Measurements from ENCODE around the gene LRIG1.

The LRIG1 gene, protein sequence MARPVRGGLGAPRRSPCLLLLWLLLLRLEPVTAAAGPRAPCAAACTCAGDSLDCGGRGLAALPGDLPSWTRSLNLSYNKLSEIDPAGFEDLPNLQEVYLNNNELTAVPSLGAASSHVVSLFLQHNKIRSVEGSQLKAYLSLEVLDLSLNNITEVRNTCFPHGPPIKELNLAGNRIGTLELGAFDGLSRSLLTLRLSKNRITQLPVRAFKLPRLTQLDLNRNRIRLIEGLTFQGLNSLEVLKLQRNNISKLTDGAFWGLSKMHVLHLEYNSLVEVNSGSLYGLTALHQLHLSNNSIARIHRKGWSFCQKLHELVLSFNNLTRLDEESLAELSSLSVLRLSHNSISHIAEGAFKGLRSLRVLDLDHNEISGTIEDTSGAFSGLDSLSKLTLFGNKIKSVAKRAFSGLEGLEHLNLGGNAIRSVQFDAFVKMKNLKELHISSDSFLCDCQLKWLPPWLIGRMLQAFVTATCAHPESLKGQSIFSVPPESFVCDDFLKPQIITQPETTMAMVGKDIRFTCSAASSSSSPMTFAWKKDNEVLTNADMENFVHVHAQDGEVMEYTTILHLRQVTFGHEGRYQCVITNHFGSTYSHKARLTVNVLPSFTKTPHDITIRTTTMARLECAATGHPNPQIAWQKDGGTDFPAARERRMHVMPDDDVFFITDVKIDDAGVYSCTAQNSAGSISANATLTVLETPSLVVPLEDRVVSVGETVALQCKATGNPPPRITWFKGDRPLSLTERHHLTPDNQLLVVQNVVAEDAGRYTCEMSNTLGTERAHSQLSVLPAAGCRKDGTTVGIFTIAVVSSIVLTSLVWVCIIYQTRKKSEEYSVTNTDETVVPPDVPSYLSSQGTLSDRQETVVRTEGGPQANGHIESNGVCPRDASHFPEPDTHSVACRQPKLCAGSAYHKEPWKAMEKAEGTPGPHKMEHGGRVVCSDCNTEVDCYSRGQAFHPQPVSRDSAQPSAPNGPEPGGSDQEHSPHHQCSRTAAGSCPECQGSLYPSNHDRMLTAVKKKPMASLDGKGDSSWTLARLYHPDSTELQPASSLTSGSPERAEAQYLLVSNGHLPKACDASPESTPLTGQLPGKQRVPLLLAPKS

DNA sequence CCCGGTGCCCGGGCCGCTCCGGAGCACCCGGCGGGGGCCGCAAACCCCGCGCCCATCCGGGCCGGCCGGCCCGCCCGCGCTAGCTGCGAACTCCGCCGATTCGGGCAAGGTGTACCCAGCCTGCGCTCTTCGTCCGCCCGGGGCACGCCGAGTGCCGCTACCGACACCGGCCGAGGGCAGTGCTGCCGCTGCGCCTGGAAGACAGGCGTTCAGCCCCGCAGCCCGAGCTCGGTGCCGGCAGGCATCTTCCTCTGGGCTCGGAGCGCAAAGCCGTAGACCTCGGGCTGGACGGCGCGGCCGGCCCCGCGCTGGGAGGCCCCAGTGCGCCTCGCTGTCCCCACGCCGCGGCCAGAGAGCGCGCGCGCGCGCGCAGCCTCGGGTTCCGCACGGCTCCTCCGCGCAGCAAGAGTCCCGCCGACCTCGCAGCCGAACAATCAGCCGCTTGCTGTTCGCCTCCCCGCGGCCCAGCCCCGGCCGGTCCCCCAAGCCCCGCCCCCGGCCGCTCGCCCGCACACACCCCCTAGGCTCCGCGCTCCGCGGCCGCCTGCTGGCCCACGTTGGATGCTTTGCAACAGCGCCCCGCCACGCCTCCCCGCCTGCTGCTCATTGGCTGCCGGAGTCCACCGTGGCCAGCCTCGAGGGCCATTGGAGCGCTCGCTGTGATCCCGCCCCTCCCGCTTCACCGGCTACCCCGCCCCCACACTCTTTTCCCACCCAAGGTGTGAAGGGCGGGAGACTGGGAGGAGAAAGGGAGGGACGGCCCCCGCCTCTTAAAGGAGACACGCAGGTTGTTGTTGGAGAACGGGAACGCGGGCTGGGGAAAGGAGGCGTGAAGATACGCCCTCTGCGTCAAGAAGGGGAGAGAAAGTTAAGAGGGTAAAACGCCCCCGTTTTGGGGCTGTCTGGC is at the start of gene LRIG1:
Gene LRIG1, minus strand, starts transcription at position 447 of the 907 bp plus-strand sequence. CDS start 615 bp downstream, outside the sequence.
- H3K4me3 ChIP-seq (ENCODE audit: low read depth in 1 of 2, low read length in 2 of 2) = peak within 1 kb of the TSS; percentile 33 to 90; a peak in 3 of 4 replicates
- H3K79me2 ChIP-seq (ENCODE audit: insufficient read depth, low read length) = peaks cover 22% of the 10 kb centered on the region
- TF ChIP-seq EZH2 (IDR thresholded peaks at IDR 0.05; ENCODE audit: borderline replicate concordance, low read depth, low read length, severe bottlenecking) = peak; percentile 58
- TF ChIP-seq, protein P1, sequence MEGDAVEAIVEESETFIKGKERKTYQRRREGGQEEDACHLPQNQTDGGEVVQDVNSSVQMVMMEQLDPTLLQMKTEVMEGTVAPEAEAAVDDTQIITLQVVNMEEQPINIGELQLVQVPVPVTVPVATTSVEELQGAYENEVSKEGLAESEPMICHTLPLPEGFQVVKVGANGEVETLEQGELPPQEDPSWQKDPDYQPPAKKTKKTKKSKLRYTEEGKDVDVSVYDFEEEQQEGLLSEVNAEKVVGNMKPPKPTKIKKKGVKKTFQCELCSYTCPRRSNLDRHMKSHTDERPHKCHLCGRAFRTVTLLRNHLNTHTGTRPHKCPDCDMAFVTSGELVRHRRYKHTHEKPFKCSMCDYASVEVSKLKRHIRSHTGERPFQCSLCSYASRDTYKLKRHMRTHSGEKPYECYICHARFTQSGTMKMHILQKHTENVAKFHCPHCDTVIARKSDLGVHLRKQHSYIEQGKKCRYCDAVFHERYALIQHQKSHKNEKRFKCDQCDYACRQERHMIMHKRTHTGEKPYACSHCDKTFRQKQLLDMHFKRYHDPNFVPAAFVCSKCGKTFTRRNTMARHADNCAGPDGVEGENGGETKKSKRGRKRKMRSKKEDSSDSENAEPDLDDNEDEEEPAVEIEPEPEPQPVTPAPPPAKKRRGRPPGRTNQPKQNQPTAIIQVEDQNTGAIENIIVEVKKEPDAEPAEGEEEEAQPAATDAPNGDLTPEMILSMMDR (IDR thresholded peaks at IDR 0.05; ENCODE audit: borderline replicate concordance, extremely low read depth, low read length, poor library complexity, severe bottlenecking) = no peak
- no peaks in the 10 kb centered on the region for H3K36me3 ChIP-seq (ENCODE audit: insufficient read depth, low read length)
- H4K20me1 ChIP-seq (ENCODE audit: insufficient read depth, low read length) = peaks cover 12% of the 10 kb centered on the region
- peaks cover 5% of the 10 kb centered on the region for H3K27me3 ChIP-seq (ENCODE audit: insufficient read depth, low read length, poor library complexity)
- peak; percentile 97 for ATAC-seq (ENCODE audit: insufficient read depth, low read depth)
- peak within 1 kb of the TSS; percentile 60 for H3K27ac ChIP-seq (ENCODE audit: low read length)
- peak within 1 kb of the TSS; percentile 69 for H3K9ac ChIP-seq (ENCODE audit: low read depth, low read length)
- H3K9me3 ChIP-seq (ENCODE audit: insufficient read depth, low read length, severe bottlenecking) = no peaks in the 10 kb centered on the region
- peak within 1 kb of the TSS; percentile 93 for H3K4me2 ChIP-seq (ENCODE audit: insufficient read depth, low read length)
- peak; percentile 98 for DNase-seq
- peak within 1 kb of the TSS; percentile 85 for H2AFZ ChIP-seq (ENCODE audit: low read depth, low read length)
- peaks cover 65% of the 10 kb centered on the region for H3K4me1 ChIP-seq (ENCODE audit: insufficient read depth, low read length)

DNA sequence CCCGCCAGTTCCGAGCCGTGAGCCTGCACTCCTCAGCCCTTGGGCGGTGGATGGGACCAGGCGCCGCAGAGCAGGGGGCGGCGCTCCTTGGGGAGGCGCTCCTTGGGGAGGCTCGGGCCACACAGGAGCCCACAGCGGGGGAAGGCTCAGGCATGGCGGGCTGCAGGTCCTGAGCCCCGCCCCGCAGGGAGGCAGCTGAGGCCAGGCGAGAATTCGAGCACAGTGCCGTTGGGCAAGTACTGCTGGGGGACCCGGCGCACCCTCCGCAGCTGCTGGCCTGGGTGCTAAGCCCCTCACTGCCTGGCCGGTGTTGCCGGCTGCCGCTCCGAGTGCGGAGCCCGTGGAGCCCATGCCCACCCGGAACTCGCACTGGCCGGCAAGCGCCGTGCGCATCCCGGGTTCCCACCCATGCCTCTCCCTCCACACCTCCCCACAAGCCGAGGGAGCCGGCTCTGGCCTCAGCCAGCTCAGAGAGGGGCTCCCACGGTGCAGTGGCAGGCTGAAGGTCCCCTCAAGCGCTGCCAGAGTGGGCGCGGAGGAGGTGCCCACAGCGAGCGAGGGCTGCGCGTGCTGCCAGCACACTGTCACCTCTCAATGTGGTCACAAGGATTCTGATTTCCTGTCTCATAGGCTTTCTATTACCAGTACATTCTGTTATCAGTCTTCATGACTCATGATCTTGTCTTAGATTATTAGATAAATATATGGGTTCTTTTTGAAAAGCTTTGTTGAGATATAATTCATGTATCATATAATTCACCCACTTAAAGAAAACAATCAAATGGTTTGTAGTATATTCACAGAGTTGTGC is 44.0 kb upstream of the LRIG1 start:
- H3K36me3 ChIP-seq (ENCODE audit: insufficient read depth, low read length) = no peaks in the 10 kb centered on the region
- DNase-seq = no peak
- no peak overlapping the region for H3K9ac ChIP-seq (ENCODE audit: low read depth, low read length)
- H2AFZ ChIP-seq (ENCODE audit: low read depth, low read length) = no peak overlapping the region
- no peaks in the 10 kb centered on the region for H3K79me2 ChIP-seq (ENCODE audit: insufficient read depth, low read length)
- TF ChIP-seq, protein P1 (IDR thresholded peaks at IDR 0.05; ENCODE audit: borderline replicate concordance, extremely low read depth, low read length, poor library complexity, severe bottlenecking) = no peak
- no peak for TF ChIP-seq EZH2 (IDR thresholded peaks at IDR 0.05; ENCODE audit: borderline replicate concordance, low read depth, low read length, severe bottlenecking)
- no peaks in the 10 kb centered on the region for H3K4me1 ChIP-seq (ENCODE audit: insufficient read depth, low read length)
- H3K9me3 ChIP-seq (ENCODE audit: insufficient read depth, low read length, severe bottlenecking) = no peaks in the 10 kb centered on the region
- no peak overlapping the region for H3K4me2 ChIP-seq (ENCODE audit: insufficient read depth, low read length)
- no peaks in the 10 kb centered on the region for H4K20me1 ChIP-seq (ENCODE audit: insufficient read depth, low read length)
- no peak overlapping the region for H3K27ac ChIP-seq (ENCODE audit: low read length)
- ATAC-seq (ENCODE audit: insufficient read depth, low read depth) = no peak
- no peaks in the 10 kb centered on the region for H3K27me3 ChIP-seq (ENCODE audit: insufficient read depth, low read length, poor library complexity)
- H3K4me3 ChIP-seq (ENCODE audit: low read depth in 1 of 2, low read length in 2 of 2) = no peak overlapping the region

DNA sequence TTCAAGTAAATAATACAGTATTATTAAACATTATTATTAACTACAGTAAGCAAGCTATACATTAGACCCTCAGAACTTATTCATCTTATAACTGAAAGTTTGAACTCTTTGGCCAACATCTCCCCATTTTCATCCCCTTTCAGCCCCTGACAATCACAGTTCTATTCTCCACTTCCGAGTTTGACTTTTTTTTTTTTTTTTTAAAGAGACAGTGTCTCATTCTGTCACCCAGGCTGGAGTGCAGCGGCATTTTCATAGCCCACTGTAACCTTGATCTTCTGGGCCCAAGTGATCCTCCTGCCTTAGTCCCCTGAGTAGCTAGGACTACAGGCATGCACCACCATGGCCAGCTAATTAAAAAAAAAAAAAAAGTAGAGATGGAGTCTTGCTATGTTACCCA is 41.3 kb upstream of the LRIG1 start:
- no peak for TF ChIP-seq EZH2 (IDR thresholded peaks at IDR 0.05; ENCODE audit: borderline replicate concordance, low read depth, low read length, severe bottlenecking)
- TF ChIP-seq, protein P1 (IDR thresholded peaks at IDR 0.05; ENCODE audit: borderline replicate concordance, extremely low read depth, low read length, poor library complexity, severe bottlenecking) = no peak
- no peaks in the 10 kb centered on the region for H3K79me2 ChIP-seq (ENCODE audit: insufficient read depth, low read length)
- H3K4me2 ChIP-seq (ENCODE audit: insufficient read depth, low read length) = no peak overlapping the region
- H3K4me1 ChIP-seq (ENCODE audit: insufficient read depth, low read length) = no peaks in the 10 kb centered on the region
- H3K9me3 ChIP-seq (ENCODE audit: insufficient read depth, low read length, severe bottlenecking) = no peaks in the 10 kb centered on the region
- H3K27ac ChIP-seq (ENCODE audit: low read length) = no peak overlapping the region
- no peaks in the 10 kb centered on the region for H3K27me3 ChIP-seq (ENCODE audit: insufficient read depth, low read length, poor library complexity)
- H3K36me3 ChIP-seq (ENCODE audit: insufficient read depth, low read length) = no peaks in the 10 kb centered on the region
- no peak overlapping the region for H3K4me3 ChIP-seq (ENCODE audit: low read depth in 1 of 2, low read length in 2 of 2)
- no peak overlapping the region for H2AFZ ChIP-seq (ENCODE audit: low read depth, low read length)
- DNase-seq (no peak), ATAC-seq (ENCODE audit: insufficient read depth, low read depth) (no peak)
- no peaks in the 10 kb centered on the region for H4K20me1 ChIP-seq (ENCODE audit: insufficient read depth, low read length)
- H3K9ac ChIP-seq (ENCODE audit: low read depth, low read length) = no peak overlapping the region
